Uterus (tissue), 4 donors: ENCODE data around the gene AFDN. TPM values are rescaled to one million over a fixed set of nuclear protein-coding genes. Genes with fewer than 3 reads are reported as not detected.

Experiments used
- DNase-seq, 2 donors: peaks; one replicate each; pipeline ENCODE4 v3.0.0-alpha.2; 2019 to 2020
- H3K27ac ChIP-seq, 2 donors: fragments of 200-600 bp; sonication (generic); 1 replicate in 1 of 2; 2 replicates in 1 of 2; pipeline ENCODE4 v1.5.1; 2016 to 2018
- H3K27me3 ChIP-seq, 2 donors: fragments of 200-600 bp; sonication (generic); one replicate each; pipeline ENCODE4 v1.5.1; 2018 to 2019; ENCODE audit warnings: control low read depth in 1 of 2
- H3K36me3 ChIP-seq, 2 donors: fragments of 200-600 bp; sonication (generic); one replicate each; pipeline ENCODE4 v1.5.1; 2019; ENCODE audit warnings: control low read depth in 1 of 2
- H3K4me1 ChIP-seq, 2 donors: fragments of 200-600 bp; sonication (generic); one replicate each; pipeline ENCODE4 v1.5.1; 2018 to 2019; ENCODE audit warnings: control low read depth in 1 of 2
- H3K4me3 ChIP-seq, 2 donors: fragments of 200-600 bp; sonication (generic); 1 replicate in 1 of 2; 2 replicates in 1 of 2; pipeline ENCODE4 v1.5.1; 2018 to 2019; ENCODE audit warnings: mild to moderate bottlenecking in 1 of 2
- H3K9me3 ChIP-seq, 2 donors: fragments of 200-600 bp; sonication (generic); one replicate each; pipeline ENCODE4 v1.5.1; 2019; ENCODE audit warnings: control low read depth in 1 of 2
- POLR2A ChIP-seq, 2 donors: fragments of 450-650 bp; IDR thresholded peaks; one replicate each; pipeline ENCODE4 v1.6.1; 2016; ENCODE audit warnings: antibody characterized with exemption in 2 of 2, mild to moderate bottlenecking in 1 of 2, moderate library complexity in 1 of 2
- intact Hi-C: fragments of 100-400 bp; cut with DNase I; formaldehyde crosslinking; loops from one replicate; pipeline ENCODE4 v1.15.1; 2023; ENCODE audit warnings: low total_unique reads
- total RNA-seq, 4 donors: library from RNA; depleted of rRNA in 3 of 4; stranded (reverse); fragments of >200 nt in 3 of 4; gene quantifications; one replicate each; pipeline versions ENCODE4 v1.1.0 to v1.2.4, GENCODE V29; 2014 to 2023
- TF ChIP-seq, protein P1 (sequence below), 4 experiments: fragments of 200-600 bp in 2 of 4; fragments of 450-650 bp in 2 of 4; sonication (generic) in 2 of 4; IDR thresholded peaks; one replicate each; pipeline ENCODE4 v1.5.1; 2016 to 2019; ENCODE audit warnings: antibody characterized with exemption in 4 of 4, mild to moderate bottlenecking in 2 of 4, moderate library complexity in 1 of 4
- donor health status: DM: yes; HTN: yes; CAD: no.

AFDN gene
- total RNA-seq, 4 donors from 2014 or later: 64.6 to 210 (median 120) TPM

- TF ChIP-seq, protein P1, sequence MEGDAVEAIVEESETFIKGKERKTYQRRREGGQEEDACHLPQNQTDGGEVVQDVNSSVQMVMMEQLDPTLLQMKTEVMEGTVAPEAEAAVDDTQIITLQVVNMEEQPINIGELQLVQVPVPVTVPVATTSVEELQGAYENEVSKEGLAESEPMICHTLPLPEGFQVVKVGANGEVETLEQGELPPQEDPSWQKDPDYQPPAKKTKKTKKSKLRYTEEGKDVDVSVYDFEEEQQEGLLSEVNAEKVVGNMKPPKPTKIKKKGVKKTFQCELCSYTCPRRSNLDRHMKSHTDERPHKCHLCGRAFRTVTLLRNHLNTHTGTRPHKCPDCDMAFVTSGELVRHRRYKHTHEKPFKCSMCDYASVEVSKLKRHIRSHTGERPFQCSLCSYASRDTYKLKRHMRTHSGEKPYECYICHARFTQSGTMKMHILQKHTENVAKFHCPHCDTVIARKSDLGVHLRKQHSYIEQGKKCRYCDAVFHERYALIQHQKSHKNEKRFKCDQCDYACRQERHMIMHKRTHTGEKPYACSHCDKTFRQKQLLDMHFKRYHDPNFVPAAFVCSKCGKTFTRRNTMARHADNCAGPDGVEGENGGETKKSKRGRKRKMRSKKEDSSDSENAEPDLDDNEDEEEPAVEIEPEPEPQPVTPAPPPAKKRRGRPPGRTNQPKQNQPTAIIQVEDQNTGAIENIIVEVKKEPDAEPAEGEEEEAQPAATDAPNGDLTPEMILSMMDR (IDR thresholded peaks at IDR 0.05): no peak
- TF ChIP-seq POLR2A (IDR thresholded peaks at IDR 0.05): no peak
- no peak for DNase-seq
- Histone ChIP-seq H3K27ac (no peak overlapping the region), H3K4me1 (peaks cover 0 to 3% of the 10 kb centered on the region in 2 donors), H3K4me3 (no peak overlapping the region), H3K27me3 (no peaks in the 10 kb centered on the region), H3K9me3 (no peaks in the 10 kb centered on the region), H3K36me3 (no peaks in the 10 kb centered on the region)
- intact Hi-C loops: no loop called here
These were observed 13.4 kb downstream of the AFDN start for GRCh38 chr6:167840160-167840525.

- no peak for DNase-seq
- TF ChIP-seq, protein P1 (IDR thresholded peaks at IDR 0.05): no peak
- no peak for TF ChIP-seq POLR2A (IDR thresholded peaks at IDR 0.05)
- Histone ChIP-seq H3K27ac (no peak overlapping the region), H3K4me3 (no peak overlapping the region), H3K9me3 (no peaks in the 10 kb centered on the region), H3K27me3 (no peaks in the 10 kb centered on the region), H3K36me3 (no peaks in the 10 kb centered on the region), H3K4me1 (peaks cover 0 to 3% of the 10 kb centered on the region in 2 donors)
- intact Hi-C loops: no loop called here
These were observed 13.9 kb downstream of the AFDN start for GRCh38 chr6:167840526-167841179.

- H3K4me3 ChIP-seq: no peak overlapping the region
- H3K36me3 ChIP-seq: no peaks in the 10 kb centered on the region
- H3K9me3 ChIP-seq: no peaks in the 10 kb centered on the region
- DNase-seq: no peak
- no peaks in the 10 kb centered on the region for H3K27me3 ChIP-seq
- peaks cover 0 to 3% of the 10 kb centered on the region in 2 donors for H3K4me1 ChIP-seq
- H3K27ac ChIP-seq: no peak overlapping the region
- TF ChIP-seq, protein P1 (IDR thresholded peaks at IDR 0.05): no peak
- TF ChIP-seq POLR2A (IDR thresholded peaks at IDR 0.05): no peak
- intact Hi-C loops: no loop called here
These were observed 15.3 kb downstream of the AFDN start for GRCh38 chr6:167841981-167842380.

DNA sequence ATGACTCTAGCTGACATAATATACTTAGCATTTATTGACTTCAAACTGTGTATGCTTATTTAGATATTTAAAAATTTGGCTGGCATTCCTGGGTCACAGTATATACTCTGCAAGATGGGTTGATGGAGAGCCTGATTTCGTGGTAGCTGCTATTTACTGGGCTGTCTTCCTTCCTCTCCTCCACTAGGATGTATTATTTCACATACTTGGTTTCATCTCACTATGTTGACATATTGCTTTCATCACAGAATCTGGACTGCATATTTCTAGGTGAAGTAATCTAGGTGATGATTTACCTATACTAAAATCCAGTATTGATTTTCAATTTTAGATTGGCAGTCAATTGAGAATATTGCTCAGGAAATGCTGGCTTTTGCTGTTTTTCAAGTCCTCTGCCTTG lies 15.7 kb downstream of the AFDN start:
- Histone ChIP-seq H3K4me1 (peaks cover 0 to 3% of the 10 kb centered on the region in 2 donors), H3K4me3 (no peak overlapping the region)

DNA sequence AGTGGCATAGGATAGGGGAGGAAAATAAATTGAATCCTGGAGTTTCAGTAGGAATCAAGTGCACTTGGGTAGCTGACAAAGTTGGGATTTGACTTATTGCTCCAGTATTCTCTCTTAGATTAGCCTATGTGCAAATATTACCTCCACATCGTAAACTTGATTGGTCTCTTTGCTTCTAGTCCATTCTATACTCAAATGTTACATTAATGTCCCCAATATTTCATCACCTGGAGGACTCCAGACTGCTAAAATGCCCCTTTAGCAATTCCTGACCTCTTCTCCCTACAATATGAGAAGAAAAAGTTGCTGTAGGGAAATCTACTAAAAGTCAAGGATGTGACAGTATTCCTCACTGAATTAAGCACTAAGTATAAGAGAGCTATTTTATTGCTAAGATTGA lies 16.3 kb downstream of the AFDN start:
- no peaks in the 10 kb centered on the region for H3K36me3 ChIP-seq
- peaks cover 0 to 3% of the 10 kb centered on the region in 2 donors for H3K4me1 ChIP-seq
- no peak for DNase-seq
- no peak overlapping the region for H3K4me3 ChIP-seq
- H3K27me3 ChIP-seq: no peaks in the 10 kb centered on the region
- H3K9me3 ChIP-seq: no peaks in the 10 kb centered on the region
- H3K27ac ChIP-seq: no peak overlapping the region
- TF ChIP-seq, protein P1 (IDR thresholded peaks at IDR 0.05): no peak
- no peak for TF ChIP-seq POLR2A (IDR thresholded peaks at IDR 0.05)
- intact Hi-C loops: no loop called here

More for the DNA sequence above, 15.7 kb downstream of the AFDN start:
- Histone ChIP-seq H3K27me3 (no peaks in the 10 kb centered on the region), H3K27ac (no peak overlapping the region), H3K9me3 (no peaks in the 10 kb centered on the region), H3K36me3 (no peaks in the 10 kb centered on the region)
- TF ChIP-seq, protein P1 (IDR thresholded peaks at IDR 0.05): no peak
- no peak for TF ChIP-seq POLR2A (IDR thresholded peaks at IDR 0.05)
- intact Hi-C loops: no loop called here
- no peak for DNase-seq
